Ectodermal cell (in vitro differentiated cells): Measurements from ENCODE around the gene MOCOS.

Experiments
- H3K27ac ChIP-seq: 2 replicates; pipeline ENCODE4 v1.7.0; 2013; ENCODE audit warnings: mild to moderate bottlenecking, low read depth, low read length; ENCODE audit not compliant: insufficient read depth, poor library complexity, severe bottlenecking
- H3K27me3 ChIP-seq: 2 replicates; pipeline ENCODE4 v1.7.0; 2013; ENCODE audit warnings: mild to moderate bottlenecking, low read length; ENCODE audit not compliant: insufficient read depth, control insufficient read depth, poor library complexity, severe bottlenecking
- H3K36me3 ChIP-seq: one replicate; pipeline ENCODE4 v1.7.0; 2013; ENCODE audit warnings: low read length; ENCODE audit not compliant: control insufficient read depth, insufficient read depth
- H3K4me1 ChIP-seq: one replicate; pipeline ENCODE4 v1.7.0; 2013; ENCODE audit warnings: low read length; ENCODE audit not compliant: control insufficient read depth, insufficient read depth
- H3K4me3 ChIP-seq: 2 replicates; pipeline ENCODE4 v1.7.0; 2013; ENCODE audit warnings: low read depth, low read length, control low read depth; ENCODE audit not compliant: insufficient read depth
- H3K9me3 ChIP-seq: 2 replicates; pipeline ENCODE4 v1.7.0; 2013; ENCODE audit warnings: mild to moderate bottlenecking, low read length, moderate library complexity; ENCODE audit not compliant: control insufficient read depth
- WGBS, 2 experiments: methylation state at CpG; one replicate each; pipeline ENCODE4 v1.1.7; 2013; ENCODE audit warnings: missing lambda C conversion rate in 2 of 2; 5-methylcytosine and 5-hydroxymethylcytosine counted together

MOCOS gene

GRCh38 chr18:36300211-36300610 lies 112.9 kb downstream of the MOCOS start:
- Histone ChIP-seq H3K36me3 (peaks cover 2% of the 10 kb centered on the region), H3K4me1 (peaks cover 17% of the 10 kb centered on the region), H3K27me3 (peaks cover 12% of the 10 kb centered on the region), H3K4me3 (no peak overlapping the region), H3K9me3 (no peaks in the 10 kb centered on the region), H3K27ac (no peak overlapping the region)
- WGBS, 2 experiments: 92 to 94% methylated on average over 6 of the region's 6 CpGs

- no peak overlapping the region for H3K27ac ChIP-seq
- no peaks in the 10 kb centered on the region for H3K9me3 ChIP-seq
- H3K27me3 ChIP-seq: no peaks in the 10 kb centered on the region
- H3K4me1 ChIP-seq: peaks cover 17% of the 10 kb centered on the region
- H3K36me3 ChIP-seq: peaks cover 2% of the 10 kb centered on the region
- no peak overlapping the region for H3K4me3 ChIP-seq
- WGBS, 2 experiments: 92 to 94% methylated on average over 5 of the region's 5 CpGs
Measured at GRCh38 chr18:36301884-36302283, 114.6 kb downstream of the MOCOS start.

GRCh38 chr18:36302676-36303075 lies 115.4 kb downstream of the MOCOS start:
- 97 to 100% methylated on average over 2 of the region's 2 CpGs for WGBS, 2 experiments
- peaks cover 2% of the 10 kb centered on the region for H3K36me3 ChIP-seq
- H3K4me3 ChIP-seq: no peak overlapping the region
- no peaks in the 10 kb centered on the region for H3K27me3 ChIP-seq
- H3K4me1 ChIP-seq: peaks cover 17% of the 10 kb centered on the region
- no peak overlapping the region for H3K27ac ChIP-seq
- no peaks in the 10 kb centered on the region for H3K9me3 ChIP-seq

DNA sequence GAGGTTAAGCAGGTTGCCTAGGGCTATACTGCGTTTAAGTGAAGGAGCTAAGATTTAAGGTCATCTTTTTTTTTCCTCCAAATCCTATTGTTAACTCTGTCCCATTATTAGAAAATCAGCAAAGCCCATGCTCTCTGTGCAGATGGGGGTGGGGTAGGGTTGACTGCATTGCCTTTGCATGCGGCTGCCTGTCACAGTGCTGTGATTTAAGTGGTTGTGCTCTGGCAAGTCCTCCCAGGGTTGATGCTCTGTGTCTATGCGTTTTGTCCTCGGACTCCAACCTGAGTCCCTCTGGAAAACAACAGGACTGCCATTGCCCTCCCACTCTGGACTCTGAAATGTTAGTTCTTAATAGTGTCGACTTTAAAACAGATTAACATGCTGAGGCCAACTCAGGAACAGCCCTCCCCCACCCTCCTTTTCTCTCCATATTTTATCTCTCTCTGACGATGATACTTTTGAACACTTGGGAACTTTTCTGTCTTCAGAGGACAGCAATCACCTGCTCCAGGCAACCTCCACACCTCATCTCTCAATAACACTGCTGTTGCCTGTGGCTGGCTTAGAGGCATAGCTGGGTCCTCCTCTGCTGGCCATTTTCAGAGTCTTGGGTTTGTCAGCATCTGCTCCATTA lies 116.0 kb downstream of the MOCOS start:
- 84% methylated on average over 6 of the region's 6 CpGs for WGBS, 2 experiments
- Histone ChIP-seq H3K36me3 (peaks cover 2% of the 10 kb centered on the region), H3K27me3 (no peaks in the 10 kb centered on the region), H3K27ac (no peak overlapping the region), H3K4me3 (no peak overlapping the region), H3K9me3 (no peaks in the 10 kb centered on the region), H3K4me1 (peaks cover 17% of the 10 kb centered on the region)

DNA sequence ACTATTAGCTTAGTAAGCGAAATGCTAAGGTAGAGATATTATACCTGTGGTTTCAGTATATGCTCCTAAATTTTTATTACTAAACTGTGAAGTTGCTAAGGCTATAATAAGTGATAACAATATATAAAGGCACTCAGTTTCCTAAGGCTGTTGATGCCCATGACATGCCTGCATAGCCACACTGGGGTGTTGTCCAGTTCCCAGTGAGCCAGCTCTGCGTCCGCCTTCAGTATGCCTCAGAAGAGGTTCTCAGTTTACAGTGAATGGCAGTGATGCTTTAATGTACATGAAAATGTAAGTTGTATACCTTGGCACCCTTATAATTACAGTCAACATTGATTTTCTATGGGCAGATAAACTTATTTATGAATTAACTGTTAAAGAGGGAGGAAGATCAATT lies 117.4 kb downstream of the MOCOS start:
- H3K27ac ChIP-seq: no peak overlapping the region
- 92 to 98% methylated on average over 2 to 3 of the region's 3 CpGs for WGBS, 2 experiments

GRCh38 chr18:36305375-36305774 lies 118.1 kb downstream of the MOCOS start:
- no peaks in the 10 kb centered on the region for H3K27me3 ChIP-seq
- peaks cover 20% of the 10 kb centered on the region for H3K4me1 ChIP-seq
- WGBS, 2 experiments: 90 to 91% methylated on average over 1 to 2 of the region's 2 CpGs
- H3K36me3 ChIP-seq: peaks cover 2% of the 10 kb centered on the region
- no peak overlapping the region for H3K4me3 ChIP-seq
- H3K27ac ChIP-seq: no peak overlapping the region
- no peaks in the 10 kb centered on the region for H3K9me3 ChIP-seq

More for the DNA sequence above, 117.4 kb downstream of the MOCOS start:
- Histone ChIP-seq H3K4me3 (no peak overlapping the region), H3K36me3 (peaks cover 2% of the 10 kb centered on the region), H3K4me1 (peaks cover 20% of the 10 kb centered on the region), H3K27me3 (no peaks in the 10 kb centered on the region), H3K9me3 (no peaks in the 10 kb centered on the region)

- Histone ChIP-seq H3K4me3 (no peak overlapping the region), H3K9me3 (no peaks in the 10 kb centered on the region), H3K36me3 (no peaks in the 10 kb centered on the region), H3K27me3 (no peaks in the 10 kb centered on the region), H3K4me1 (peaks cover 24% of the 10 kb centered on the region), H3K27ac (no peak overlapping the region)
Measured at GRCh38 chr18:36307513-36307912, 120.2 kb downstream of the MOCOS start.

- no peaks in the 10 kb centered on the region for H3K9me3 ChIP-seq
- H3K4me3 ChIP-seq: no peak overlapping the region
- peaks cover 11% of the 10 kb centered on the region for H3K4me1 ChIP-seq
- no peaks in the 10 kb centered on the region for H3K36me3 ChIP-seq
- H3K27ac ChIP-seq: no peak overlapping the region
- 79 to 85% methylated on average over 7 of the region's 7 CpGs for WGBS, 2 experiments
- H3K27me3 ChIP-seq: no peaks in the 10 kb centered on the region
Measured at GRCh38 chr18:36308711-36309435, 121.6 kb downstream of the MOCOS start.

GRCh38 chr18:36309436-36310391 lies 122.4 kb downstream of the MOCOS start:
- Histone ChIP-seq H3K4me1 (peaks cover 11% of the 10 kb centered on the region), H3K27ac (no peak overlapping the region)

DNA sequence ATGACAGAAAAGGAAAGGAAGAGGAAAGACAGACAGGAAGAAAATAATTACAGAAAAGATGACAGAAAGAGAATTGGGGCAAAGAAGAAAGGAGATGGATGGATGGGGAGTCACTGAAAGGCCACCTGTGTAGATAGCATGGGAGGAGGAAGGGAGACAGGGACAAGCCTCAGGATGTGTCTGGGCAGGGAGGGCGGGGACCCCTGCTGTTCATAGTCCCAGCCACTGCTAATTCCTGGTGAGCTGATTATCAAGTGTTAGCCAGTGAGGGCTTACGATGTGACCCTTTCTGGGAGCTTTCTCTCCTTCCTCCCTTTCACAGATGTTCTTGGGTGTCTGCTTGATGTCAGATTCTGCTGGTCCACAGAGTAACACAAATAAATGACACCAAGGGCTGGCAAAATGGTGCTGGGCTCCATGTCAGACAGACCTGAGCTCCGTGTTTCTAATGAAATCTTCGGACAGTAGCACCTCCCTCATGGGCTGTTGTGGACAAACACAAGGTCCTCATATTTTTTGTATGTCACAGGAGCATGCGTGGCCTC lies 123.8 kb downstream of the MOCOS start:
- no peak overlapping the region for H3K4me3 ChIP-seq
- no peaks in the 10 kb centered on the region for H3K9me3 ChIP-seq
- no peaks in the 10 kb centered on the region for H3K27me3 ChIP-seq
- 92 to 93% methylated on average over 5 of the region's 5 CpGs for WGBS, 2 experiments
- H3K36me3 ChIP-seq: no peaks in the 10 kb centered on the region
- peaks cover 18% of the 10 kb centered on the region for H3K4me1 ChIP-seq
- no peak overlapping the region for H3K27ac ChIP-seq

More at GRCh38 chr18:36309436-36310391, 122.4 kb downstream of the MOCOS start:
- Histone ChIP-seq H3K27me3 (no peaks in the 10 kb centered on the region), H3K4me3 (no peak overlapping the region), H3K9me3 (no peaks in the 10 kb centered on the region), H3K36me3 (no peaks in the 10 kb centered on the region)
- 90 to 92% methylated on average over 11 of the region's 11 CpGs for WGBS, 2 experiments
